NCI-H226 (cell line): ENCODE measurements around the gene ADAMTS14.

Experiments used
- DNase-seq: peaks from one replicate; pipeline ENCODE4 v3.0.0-alpha.2; 2015

Gene ADAMTS14

DNA sequence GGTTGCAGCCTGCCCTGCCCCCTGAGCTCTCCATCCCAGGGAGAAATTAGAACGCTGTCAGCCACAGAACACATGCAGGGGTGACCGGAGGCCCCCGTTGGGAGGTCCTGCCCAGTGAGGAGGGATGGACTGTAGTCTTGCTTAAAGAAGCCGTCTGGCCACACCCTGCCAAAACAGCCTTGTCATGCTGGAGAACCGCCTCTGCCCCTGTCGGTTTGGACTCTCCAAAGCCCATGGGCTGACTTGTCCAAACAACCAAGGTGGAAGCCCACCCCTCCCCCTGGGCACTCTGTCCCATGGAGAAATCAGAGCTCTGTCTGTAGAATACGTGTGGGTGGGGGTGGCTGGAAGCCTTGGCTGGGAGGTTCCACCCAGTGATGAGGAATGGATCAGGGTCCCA is 125.5 kb downstream of the ADAMTS14 start:
- no peak for DNase-seq

DNA sequence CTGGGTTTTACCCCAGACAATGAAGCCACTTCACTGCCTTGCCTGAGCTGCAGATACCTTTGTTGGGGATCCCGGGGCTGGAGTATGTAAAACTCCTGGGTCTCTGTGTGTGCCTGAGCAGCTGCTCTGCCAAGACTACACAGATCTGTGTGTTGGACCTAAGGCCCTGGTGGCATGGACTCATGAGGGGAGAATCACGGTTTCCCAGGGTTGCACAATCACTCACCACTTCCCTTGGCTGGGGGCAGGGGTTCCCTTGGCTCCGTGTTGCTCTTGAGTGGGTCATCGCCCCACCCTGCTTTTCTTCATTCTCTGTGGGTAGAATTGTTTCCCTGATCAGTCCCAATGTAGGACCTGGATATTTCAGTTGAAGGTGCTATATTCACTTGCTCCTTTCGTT is 126.8 kb downstream of the ADAMTS14 start:
- DNase-seq = no peak

DNA sequence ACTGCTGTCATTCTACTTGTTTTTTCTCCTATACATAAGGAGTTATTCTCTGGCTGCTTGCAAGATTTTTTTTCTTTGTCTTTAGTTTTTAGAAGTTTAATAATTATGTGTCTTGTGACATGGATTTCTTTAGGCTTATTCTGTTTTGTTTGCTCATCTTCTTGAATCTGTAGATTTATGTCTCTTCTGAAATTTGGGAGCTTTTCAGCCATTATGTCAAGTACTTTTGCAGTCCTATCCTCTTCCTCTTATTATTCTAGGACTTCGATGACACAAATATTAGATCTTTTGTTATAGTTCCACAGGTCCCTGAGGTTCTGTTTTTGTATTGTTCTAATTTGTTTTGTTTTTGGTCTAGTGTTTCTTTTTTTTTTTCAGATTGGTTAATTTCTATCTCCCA is 129.5 kb downstream of the ADAMTS14 start:
- DNase-seq = no peak

DNA sequence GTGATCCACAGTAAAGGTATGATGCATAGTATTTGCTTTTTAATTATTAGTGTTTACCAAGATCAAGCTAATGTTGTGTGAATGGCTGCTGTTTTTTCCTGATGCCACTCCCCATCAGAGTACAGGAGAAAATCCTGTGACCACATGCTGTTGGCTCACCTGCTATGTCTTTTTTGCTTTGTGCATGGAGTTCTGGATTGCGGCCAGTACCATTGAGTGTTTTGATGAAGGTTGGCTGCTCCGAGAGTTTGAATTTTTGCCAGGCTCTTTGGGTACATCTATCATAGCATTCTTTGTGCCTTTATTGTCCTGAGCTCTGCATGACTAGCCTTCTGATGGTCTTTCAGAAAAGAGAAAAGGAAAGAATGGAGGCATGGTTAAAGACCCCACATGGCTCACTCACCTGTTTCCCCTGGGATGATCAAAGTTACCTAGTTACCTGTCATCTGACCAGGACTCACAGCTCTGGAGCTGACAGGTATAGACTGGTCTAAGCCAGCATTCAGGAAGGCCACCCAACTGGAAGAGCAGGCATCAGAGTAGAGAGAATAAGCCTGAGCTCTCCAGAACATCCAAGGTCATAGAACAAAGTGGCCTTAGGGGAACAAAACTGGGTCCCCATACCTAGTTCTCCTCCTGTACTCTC is 131.6 kb downstream of the ADAMTS14 start:
- DNase-seq = no peak

DNA sequence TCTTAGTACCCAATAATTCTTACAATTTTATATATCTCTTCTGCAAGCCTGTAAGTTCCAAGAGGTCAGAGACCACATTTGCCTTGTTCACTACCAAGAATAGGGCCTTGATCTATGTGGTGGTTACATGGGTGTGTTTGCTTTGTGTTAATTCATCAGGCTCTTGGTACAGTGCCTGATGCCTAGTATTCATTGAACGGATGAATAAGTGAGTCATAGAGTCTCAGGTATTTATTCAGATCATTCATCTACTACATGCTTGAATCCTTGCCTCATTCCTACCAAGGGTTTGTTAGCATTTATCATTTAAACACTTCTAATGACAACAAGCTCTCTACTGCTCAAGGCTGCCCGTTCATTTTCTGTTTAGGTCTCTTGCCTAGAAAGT is 132.1 kb downstream of the ADAMTS14 start:
- peak; percentile 40 for DNase-seq

DNA sequence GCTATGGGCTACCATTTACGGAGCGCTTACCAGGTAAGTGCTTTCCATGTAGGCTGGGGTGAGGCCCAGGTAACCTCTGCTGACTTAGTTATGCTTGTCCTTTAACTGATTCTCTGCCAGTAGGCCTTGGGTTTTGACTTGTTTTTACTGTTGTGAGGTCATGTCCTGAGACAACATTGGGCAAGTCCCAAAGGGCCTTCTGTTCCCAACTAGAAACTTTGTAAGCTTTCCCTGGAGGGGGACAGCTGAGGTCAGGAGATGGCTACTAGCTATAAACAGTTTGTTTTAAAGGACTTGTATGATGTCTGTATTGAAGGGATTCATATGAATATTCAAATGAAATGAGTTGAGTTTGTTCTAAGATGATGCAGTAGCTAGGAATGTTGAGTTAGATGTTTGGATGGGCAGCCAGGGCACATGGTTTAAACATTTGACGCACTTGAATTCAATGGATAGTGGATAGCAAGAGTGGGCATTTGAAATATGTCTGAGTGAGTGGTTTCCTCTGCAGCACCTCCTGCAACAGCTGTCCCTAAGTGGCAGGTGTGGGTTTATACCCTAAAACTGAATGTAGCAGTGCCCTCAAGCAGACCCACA is 133.4 kb downstream of the ADAMTS14 start:
- DNase-seq = no peak

DNA sequence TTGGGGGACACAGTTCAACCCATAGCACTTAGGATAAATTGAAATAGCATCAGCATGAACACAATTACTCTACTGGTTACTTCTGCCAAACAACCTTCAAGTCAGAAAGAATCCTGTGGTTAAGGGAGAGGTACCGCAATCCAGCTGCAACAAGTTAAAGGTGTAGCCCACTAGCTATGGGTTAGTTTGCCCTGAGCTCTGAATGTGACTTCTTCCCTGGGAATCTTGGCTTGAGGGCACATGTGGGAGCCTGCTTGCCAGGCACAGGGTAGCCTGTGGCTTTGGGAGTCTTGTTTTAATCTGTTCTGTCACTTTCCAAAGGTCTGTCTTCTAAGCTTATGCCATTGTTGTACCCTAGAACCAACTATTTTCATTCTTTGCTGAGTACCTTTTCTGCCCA is 134.5 kb downstream of the ADAMTS14 start:
- no peak for DNase-seq

DNA sequence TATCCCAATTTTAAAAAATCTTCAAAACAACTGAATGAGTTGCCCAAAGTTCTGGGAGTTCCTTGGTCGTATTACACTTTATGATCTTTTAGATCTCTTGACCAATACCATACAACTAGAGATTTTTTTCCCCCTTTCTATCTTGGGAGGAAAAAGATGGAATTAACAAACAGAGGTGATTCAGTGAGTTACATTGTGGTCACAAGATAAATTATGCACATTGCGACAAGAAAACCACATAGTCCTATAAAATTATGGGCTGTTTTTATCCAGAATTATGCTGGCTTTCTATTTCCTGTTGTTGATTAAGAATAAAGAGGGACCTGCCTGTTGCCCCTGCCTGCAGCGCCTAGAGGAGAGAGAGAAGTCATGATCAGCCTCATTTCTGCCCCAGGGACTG is 135.2 kb downstream of the ADAMTS14 start:
- DNase-seq = no peak

DNA sequence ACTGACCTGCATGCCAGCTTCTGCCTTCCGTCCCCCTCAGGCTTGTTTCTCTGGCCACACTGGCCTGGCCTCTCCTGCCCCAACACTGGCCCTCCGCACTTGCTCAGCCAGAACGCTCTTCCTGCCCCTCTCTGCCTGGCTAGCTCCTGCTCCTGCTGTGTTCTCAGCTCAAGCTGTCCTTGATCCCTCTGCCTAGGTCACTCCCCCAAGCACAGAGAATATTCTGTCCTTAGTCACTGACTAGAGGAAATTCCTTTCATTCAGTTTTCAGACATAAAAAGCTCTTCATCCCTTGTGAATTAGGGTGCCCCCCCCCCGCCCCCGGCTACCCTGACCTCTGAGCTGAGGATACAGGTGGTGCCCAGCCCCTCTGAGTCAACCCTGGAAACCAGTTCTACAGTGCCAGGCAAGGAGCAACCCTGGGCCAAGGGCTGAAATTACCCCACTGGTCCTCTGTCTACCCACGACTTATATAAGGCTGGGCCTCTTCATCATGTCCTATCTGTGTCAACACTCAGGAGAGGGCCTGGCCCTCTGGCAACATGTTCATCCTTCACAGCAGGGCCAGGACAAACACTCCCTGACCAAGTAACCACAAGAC is 136.8 kb downstream of the ADAMTS14 start:
- no peak for DNase-seq

DNA sequence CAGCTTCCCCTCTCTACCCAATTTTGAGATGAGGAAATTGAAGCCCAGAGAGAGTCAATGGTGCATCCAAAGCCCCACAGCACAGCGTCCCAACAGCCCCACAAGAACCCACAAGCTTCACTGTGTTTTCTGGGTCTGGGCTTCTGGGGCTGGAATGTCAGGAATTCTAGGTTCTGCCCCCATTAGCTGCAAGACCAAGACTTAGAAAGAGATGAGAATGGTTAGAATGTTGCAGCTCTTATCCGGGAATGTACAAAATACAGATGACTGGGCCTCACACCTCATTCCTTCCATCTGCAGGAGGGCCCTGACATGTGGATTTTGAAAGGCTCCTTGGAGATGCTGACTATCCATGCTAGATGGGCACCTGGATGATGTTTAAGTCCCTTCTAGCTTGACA is 137.4 kb downstream of the ADAMTS14 start:
- DNase-seq = no peak

DNA sequence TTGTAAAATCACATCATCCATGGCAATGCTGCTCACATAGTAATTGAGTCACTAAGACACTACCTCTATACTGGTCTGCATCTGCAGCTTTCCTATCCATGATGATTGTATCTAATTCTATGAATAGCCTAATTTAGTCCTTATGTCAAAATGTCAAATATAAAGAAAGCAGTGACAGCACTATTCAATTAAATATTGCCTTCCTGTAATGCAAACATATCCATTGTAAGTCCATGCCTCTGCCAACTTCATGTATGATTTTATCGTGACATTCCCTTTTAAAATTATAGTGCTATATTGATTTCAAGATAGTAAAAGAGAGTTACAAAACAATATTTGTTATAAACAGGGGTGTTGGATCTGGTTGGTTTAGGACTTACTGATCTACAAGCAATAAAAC is 138.7 kb downstream of the ADAMTS14 start:
- DNase-seq = no peak

DNA sequence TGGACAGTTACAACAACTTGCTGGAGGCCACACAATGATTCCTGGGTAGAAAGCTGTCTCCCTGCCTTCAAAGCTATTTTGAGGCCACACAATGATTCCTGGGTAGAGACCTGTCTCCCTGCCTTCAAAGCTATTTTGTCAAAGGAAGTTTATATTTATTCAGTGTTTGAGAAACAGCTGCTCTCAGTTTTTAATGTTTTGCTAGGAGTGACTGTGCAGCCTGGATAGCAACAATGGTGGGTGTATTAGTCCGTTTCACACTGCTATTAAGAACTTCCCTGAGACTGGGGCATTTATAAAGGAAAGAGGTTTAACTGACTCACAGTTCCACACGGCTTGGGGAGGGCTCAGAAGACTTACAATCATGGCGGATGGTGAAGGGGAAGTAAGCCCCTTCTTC is 139.6 kb downstream of the ADAMTS14 start:
- DNase-seq = no peak
